ENCODE data around the gene CHST11. TPM values are rescaled to one million over a fixed set of nuclear protein-coding genes. Genes with fewer than 3 reads are reported as not detected.

Gene CHST11
- total and polyA plus RNA-seq, 2 of the 4 experiments (the other 2 are of a cell fraction), result 1.4 to 2.7 TPM

- no peaks in the 10 kb centered on the region for H3K79me1 ChIP-seq (ENCODE audit: low read depth in 1 of 2, low read length in 2 of 2)
- peak overlapping the region; percentile 34; the same call in 1 of the 2 replicates for H3K4me2 ChIP-seq (ENCODE audit: low read depth, low read length)
- H4K91ac ChIP-seq (ENCODE audit: insufficient read depth, low read depth, low read length), result no peak overlapping the region
- H3K27me3 ChIP-seq (ENCODE audit: control insufficient read depth, insufficient read depth, low read length), result no peaks in the 10 kb centered on the region
- DNase-seq (peak; percentile 76), ATAC-seq (ENCODE audit: low read depth) (peak; percentile 73)
- no peaks in the 10 kb centered on the region for H4K20me1 ChIP-seq (ENCODE audit: insufficient read depth, low read length)
- WGBS, 2 experiments (ENCODE audit: extremely low coverage in 2 of 2, insufficient read length in 1 of 2), result no CpG with 5 or more reads among the region's 8 CpGs
- peaks cover 16% of the 10 kb centered on the region for H3K9me1 ChIP-seq (ENCODE audit: insufficient read depth, low read length)
- peak overlapping the region; percentile 20; the same call in 1 of the 2 replicates for H2BK20ac ChIP-seq (ENCODE audit: low read depth, low read length)
- peak overlapping the region; percentile 17; the same call in 1 of the 3 replicates for H2BK15ac ChIP-seq (ENCODE audit: low read depth, low read length)
- no peak overlapping the region for H3K56ac ChIP-seq (ENCODE audit: extremely low read depth, insufficient read depth, low read length)
- H2AFZ ChIP-seq (replicated peaks; ENCODE audit: low read length, poor library complexity), result no peak overlapping the region
- ChIA-PET CTCF (interaction anchor here (1.2 to 1.5 kb wide), 2 partner anchors 16 to 166 kb away, joined by 3 read pairs; no protein-coding TSS in a partner anchor), POLR2A (ENCODE audit: unreplicated experiment) (no interaction called here)
- H3K4me3 ChIP-seq (ENCODE audit: insufficient read depth, low read depth, low read length), result no peak overlapping the region
- H3K9ac ChIP-seq (ENCODE audit: low read depth, low read length), result no peak overlapping the region
- H3K27ac ChIP-seq (ENCODE audit: insufficient read depth, low read length), result peak overlapping the region; percentile 40; the same call in 1 of the 2 replicates
- H2BK5ac ChIP-seq (ENCODE audit: low read depth, low read length, poor library complexity, severe bottlenecking), result no peak overlapping the region
- dilution Hi-C loops (cut with HindIII; ENCODE audit: low sequenced_read_pairs, unreplicated experiment), result no loop called here
- H3K14ac ChIP-seq (replicated peaks; ENCODE audit: low read depth, low read length), result 0 out of 2 replicates have a peak overlapping the region, but pooled peaks have one; percentile 34
- H2AK9ac ChIP-seq (replicated peaks; ENCODE audit: low read depth, low read length, poor library complexity), result no peak overlapping the region
- 0 out of 2 replicates have a peak overlapping the region, but pooled peaks have one; percentile 22 for H2BK120ac ChIP-seq (ENCODE audit: low read depth, low read length)
- peaks cover 19% of the 10 kb centered on the region for H3K4me1 ChIP-seq (ENCODE audit: control insufficient read depth, insufficient read depth, low read length)
- H2AK5ac ChIP-seq (ENCODE audit: low read depth, low read length), result peak overlapping the region; percentile 30; the same call in 1 of the 2 replicates
- peak overlapping the region in 1 of 2 experiments; percentile 31; a peak in 1 of 4 replicates for H4K8ac ChIP-seq (ENCODE audit: low read depth in 2 of 2, low read length in 2 of 2)
- no TSS peak for BruUV-seq (replicated peaks)
- in situ Hi-C loops (cut with MboI; ENCODE audit: low sequenced_read_pairs), result no loop called here
- intact Hi-C loops (cut with micrococcal nuclease), result no loop called here
- peak overlapping the region; percentile 16; the same call in 1 of the 2 replicates for H3K18ac ChIP-seq (ENCODE audit: low read depth, low read length)
- no peak overlapping the region; the same call in 1 of the 2 replicates for H4K5ac ChIP-seq (ENCODE audit: low read depth, low read length)
- H3K36me3 ChIP-seq (ENCODE audit: control insufficient read depth, insufficient read depth, low read length), result no peaks in the 10 kb centered on the region
- no peak overlapping the region for H3K23ac ChIP-seq (ENCODE audit: low read depth, low read length)
- TF ChIP-seq CEBPB (IDR thresholded peaks at IDR 0.05; ENCODE audit: low read depth, low read length) (peak; percentile 79), NFE2L2 (IDR thresholded peaks at IDR 0.05; ENCODE audit: low read depth, low read length) (no peak)
- H3K4ac ChIP-seq (ENCODE audit: low read depth, low read length), result no peak overlapping the region
- no peaks in the 10 kb centered on the region for H3K9me3 ChIP-seq (ENCODE audit: control insufficient read depth, insufficient read depth, low read length)
Measured at GRCh38 chr12:104710940-104711689, 254.4 kb downstream of the CHST11 start.
